HG03442 (cell line): Measurements from ENCODE around the gene IER5L.
"Not testable (repeated sequence)": the region's sequence is repeated elsewhere in the genome, so short reads cannot be mapped to it uniquely, and the experiment has no call there.

ENCODE experiments used
- ATAC-seq: cut with Tn5 transposase; IDR thresholded peaks from one replicate; pipeline ENCODE4 v1.9.1; 2021; ENCODE audit warnings: mild to moderate bottlenecking, moderate library complexity; ENCODE audit not compliant: unreplicated experiment

IER5L gene

DNA sequence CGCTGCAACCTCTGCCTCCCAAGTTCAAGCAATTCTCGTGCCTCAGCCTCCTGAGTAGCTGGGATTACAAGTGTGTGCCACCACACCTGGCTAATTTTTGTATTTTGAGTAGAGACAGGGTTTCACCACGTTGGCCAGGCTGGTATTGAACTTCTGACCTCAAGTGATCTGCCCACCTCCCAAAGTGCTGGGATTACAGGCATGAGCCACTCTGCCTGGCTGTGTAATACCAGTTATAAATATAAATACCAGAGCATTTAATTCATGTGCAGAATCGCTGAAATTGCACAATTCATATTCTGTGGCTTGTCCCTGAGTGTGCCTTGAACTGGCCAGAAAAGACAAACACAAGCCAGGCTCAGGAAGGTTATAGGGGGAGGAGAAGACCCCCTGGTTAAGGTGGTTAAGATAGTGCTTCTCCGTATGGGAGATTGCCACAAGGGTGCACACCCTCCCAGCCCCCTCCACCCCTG is 14.8 kb downstream of the IER5L start:
- ATAC-seq: not testable (repeated sequence)

DNA sequence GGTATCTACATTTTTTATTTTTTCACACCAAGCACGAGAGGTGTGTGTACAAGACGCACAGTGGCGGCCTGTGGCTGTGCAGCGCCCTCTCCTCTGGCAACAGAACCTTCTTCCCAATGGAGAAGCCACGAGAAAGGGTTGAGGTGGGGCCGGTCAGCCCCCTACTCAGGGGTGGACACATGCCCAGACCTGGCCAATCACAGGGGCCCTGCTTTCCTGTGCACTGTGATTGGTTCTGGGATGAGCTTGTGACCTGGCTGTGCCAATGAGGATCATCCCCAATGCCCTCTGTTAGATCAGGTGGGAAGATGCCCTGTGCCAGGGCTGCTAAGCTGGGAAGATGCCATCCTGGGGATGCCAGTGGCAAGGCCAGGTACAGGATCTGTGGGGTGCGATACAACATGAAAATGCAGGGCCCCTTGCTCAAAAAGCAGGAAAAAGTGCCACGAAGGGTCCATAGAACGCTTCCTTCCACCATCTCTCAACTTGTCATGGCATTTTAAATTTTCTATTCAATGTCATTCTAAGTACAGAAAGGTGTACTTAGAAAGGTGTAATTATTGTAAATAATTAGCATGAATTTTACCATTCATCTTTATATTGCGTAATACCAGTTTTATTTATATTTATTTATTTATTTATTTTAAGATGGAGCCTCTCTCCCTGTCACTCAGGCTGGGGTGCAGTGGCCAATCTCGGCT is 15.4 kb downstream of the IER5L start:
- no peak for ATAC-seq

DNA sequence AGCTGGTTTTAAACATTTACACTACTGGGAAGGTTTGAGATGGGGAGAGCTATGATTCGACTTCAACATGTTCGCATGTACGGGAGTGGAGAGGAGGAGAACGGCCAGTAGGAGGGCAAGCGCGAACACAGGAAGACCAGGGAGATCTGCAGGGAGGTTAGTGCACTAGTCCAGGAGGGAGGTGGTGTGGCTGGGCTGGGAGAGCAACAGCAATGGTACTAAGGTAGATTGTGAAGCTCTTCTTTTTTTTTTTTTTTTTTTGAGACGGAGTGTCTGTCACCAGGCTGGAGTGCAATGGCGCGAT is 16.6 kb downstream of the IER5L start:
- ATAC-seq: no peak

DNA sequence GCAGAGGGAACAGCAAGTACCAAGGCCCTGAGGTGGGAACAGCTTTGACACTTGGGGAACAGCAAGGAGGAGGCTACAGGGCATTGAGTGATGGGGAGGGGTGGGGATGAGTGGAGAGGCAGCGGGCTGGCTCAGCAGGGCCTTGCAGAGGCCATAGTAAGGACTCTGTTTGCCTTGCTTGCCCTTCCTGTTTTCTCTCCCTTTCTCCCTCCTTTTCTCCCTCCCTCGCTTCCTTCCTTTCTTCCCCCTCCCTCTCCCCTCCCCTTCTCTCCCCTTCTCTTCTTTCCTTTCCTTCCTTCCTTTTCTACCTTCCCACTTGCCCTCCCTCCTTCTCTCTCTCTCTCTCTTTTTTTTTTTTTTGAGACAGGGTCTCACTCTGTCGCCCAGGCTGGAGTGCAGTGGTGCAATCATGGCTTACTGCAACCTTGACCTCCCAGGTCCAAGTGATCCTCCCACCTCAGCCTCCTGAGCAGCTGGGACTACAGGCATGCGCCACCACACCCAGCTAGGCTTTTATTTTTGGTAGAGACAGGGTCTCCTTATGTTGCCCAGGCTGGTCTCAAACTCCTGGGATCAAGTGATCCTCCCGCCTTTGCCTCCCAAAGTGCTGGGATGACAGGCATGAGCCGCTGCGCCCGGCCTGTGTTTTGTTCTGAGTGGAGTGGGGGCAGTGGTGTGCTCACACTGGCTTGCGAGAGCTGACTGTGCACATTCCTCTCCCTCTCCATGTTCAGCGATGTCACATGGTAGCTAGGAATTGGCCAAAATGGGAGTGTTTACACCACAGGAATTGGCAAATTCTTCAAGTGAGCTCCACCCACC is 17.1 kb downstream of the IER5L start:
- ATAC-seq: no peak

DNA sequence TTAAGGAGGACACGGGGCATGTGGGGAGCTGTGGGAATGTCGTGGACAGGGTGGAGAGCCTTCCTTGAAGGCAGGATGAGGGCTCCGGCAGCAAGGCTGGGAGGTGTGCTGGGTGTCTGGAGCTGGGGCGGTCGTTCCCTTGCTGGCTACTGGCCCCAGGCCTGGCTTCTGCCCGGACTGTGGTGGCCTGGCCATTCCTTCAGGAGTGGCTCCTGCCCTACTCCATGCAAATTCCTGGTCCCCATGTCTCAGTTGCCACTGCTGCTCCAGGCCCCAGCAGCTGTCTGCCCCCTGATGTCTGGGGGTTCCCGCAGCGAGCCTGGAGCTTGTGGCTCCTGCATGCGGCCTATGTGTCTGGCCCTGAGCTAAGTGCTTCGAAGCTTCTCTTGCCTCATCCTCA is 21.9 kb downstream of the IER5L start:
- ATAC-seq: no peak

DNA sequence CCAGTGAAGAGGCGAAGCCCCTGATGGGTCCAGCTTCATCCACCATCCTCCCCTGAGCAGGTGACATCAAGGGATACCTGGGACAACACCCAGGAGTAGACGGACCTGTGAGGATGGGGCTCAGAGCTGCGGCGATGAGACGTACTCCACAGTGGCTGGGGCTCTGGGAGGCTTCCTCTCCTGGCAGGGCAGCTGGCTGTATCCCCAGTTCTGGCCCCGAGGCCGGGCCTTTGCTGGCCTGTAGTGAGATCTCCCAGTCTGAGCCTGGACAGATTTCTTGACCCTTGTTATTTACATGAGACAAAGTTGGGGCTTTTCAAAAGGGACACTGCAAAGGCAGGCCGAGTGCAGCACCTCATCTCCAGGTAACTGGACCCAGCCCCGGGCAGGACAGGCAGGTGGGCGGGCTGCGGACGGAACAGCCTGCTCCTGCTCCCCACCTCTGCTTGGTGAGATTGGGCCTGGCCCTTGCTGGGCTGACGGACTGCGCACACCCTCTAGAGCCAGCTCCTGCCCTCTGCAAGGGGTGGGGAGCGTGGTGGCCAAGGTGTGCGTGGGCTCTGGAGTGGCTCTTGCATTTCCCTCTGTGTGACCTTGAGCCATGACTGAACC is 23.1 kb downstream of the IER5L start:
- ATAC-seq: no peak

DNA sequence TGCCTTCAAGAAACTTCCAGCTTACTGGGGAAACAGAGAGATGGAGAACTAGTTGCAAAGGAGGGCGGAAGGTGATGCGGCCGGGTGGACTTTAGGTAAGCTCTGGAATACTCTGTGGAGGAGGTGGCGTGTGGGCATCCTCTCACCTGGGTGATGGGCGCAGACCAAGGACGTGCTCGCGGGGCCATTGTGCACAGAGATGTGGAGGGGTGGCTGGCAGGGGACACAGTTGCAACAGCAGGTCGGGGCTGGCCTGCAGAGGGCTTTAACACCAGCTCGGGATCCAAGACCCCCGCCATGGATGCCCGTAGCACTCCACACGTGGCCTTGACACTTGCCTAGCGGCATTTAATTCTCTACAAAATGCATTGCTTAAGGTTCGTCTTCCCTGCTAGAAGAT is 26.6 kb downstream of the IER5L start:
- no peak for ATAC-seq

DNA sequence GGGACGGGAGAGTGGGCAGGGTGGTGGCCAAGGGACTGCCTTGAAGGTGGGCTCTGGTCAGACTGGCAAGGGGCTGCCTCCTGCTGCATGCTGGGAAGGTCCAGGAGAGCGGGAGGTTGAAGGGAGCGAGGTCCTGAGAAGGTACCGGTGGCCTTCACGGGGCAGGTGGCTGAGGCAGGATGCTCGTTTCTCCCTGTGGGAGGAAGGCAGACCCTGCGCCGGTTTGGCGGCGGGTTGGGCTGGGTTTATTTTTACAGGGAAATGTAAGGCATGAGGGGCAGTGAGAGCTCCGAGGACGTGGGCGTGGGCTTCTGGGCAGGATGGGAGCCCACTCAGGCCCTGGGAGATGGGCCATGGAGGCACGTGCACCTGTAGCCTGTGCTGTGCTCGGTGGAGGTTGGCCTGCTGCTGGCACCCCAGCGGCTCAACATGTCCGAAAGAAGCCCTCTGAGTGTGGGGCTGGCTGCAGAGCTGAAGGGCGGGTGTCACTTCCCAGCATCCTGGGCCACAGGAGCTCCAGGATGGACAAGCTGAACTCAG is 27.3 kb downstream of the IER5L start:
- ATAC-seq: no peak

DNA sequence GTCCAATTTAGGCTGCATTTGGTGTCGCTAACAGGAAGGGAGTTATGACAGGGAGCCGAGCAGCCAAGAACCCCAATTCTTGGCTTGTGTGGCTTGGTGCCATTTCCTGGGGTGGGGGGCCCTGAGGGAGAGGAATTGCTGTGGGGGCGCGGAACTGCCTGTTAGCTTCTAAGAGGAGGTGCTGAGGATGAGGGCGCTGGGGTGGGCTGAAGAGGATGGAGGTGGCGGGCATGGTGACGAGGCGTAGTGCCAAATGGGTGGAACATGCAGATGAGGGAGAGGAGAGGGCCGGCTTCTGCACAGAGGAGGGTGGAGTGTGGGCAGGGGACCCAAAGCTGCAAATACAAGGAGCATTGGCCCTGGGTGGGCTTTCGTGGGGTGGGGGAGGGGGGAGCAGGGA is 27.9 kb downstream of the IER5L start:
- no peak for ATAC-seq

DNA sequence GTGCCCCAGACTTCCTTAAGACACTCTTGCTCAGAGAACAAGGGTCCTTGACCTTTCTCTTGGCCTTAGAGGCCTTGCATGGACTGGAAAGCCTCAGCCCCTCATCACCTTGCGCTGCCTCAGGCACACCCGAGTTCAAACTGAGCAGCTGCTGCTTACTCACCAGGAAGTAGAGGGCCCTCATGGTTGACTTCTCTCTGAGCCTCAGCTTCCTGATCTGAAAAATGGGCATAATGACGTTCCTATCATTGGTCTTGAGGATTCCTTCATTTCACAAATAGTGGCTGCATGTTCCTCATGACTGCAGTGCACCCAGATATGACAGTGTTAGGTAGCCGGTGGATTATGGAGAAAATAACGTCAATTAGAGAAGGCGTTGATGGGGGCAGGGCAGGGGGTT is 28.6 kb downstream of the IER5L start:
- ATAC-seq: no peak

DNA sequence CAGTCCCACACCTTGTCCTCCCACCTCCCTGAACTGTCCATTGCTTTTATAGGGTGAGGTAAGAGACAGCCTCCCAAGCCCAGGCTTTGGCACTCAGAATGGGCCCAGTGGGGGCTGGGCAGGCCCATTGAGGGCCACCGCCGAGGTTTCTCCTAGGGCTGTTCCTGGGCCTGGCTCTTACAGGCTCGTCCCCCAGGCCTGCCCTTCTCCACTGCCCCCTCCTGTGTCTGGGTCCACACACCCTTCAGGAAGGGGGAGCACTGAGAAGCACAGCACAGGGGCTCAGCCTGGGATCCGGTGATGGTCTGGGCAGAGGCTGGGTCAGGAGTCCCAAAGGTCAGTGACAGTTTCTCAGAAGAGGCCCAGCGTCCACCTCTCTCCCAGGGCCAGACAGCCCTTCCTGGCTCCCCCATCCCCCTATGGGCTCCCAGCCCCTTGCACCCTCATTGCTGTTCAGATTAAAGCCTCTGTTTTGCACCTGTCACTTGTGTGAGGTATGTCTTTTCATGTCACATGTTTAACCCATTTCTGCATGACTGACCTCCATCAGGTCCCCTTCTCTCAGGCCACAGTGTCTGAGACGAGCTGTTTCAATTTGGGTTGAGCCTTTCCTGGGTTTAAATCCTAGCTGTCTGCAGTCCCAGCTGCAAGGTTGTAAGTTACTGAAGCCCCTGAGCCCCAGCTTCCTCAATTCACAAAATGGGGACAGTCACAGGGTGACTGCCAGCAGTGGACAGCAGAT is 29.4 kb downstream of the IER5L start:
- no peak for ATAC-seq

DNA sequence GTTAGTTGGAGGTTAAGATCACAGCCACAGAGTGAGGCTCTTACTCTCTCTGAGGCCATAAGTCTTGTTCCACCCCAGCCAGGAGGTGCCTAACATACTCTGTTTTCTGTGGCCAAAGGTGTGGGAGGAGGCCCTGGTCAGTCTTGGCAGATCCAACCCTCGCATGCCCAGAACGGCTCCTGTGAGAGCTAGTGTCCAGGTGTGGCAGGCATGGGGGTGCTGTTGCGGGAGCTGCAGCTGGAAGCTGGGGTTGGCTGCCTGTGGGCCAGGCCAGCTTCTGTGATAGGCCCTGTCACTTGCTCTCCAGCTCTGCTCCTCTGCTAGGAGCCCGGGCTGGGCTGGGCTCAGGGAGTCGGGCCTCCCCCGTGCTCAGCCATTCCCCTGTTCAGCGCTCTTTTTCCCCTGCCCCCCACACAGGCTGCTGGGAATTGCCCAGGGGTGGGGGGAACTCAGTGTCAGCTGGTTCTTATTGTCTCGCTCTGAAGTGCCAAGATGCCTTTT is 31.6 kb downstream of the IER5L start:
- no peak for ATAC-seq

DNA sequence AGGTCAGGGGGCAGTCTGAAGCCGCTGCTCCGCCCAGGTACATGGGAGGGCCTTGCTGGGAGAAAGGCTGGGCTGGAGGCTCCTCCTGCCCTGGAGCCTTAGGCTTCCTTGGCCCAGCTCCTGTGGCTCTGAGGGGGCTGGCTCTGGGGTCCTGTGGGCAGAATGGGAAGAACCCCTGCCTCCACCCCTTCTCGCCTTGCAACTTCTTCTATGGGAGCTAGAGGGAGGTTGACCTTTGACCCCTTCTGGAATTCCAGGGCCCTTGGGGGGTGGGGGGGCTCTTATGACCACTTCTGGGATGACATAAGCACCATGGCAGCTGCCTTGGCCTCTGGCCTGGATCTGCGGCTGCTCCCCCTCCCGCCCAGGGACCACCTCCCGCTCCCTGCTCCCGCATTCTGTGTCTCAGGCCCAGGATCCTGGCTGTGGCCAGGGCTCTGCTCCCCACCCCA is 32.2 kb downstream of the IER5L start:
- ATAC-seq: no peak

DNA sequence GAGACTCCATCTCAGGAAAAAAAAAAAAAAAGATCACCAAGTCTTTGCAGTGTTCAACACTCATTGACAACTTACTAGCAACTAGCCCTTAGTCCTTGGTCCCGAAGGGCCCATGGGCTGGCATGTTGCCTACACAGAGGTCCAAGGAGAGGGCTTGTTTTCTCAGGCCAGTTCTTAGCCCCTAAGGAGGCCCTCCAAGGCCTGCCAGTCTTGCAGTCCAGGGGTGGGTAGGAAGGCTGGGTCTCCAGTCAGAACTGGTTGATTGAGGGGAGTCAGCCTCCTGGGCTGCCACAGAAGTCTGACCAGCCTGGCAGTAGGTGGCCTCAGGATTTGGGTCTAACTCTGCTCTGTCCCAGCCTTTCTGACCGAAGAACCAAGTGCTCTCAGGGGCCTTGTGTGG is 32.7 kb downstream of the IER5L start:
- ATAC-seq: no peak

DNA sequence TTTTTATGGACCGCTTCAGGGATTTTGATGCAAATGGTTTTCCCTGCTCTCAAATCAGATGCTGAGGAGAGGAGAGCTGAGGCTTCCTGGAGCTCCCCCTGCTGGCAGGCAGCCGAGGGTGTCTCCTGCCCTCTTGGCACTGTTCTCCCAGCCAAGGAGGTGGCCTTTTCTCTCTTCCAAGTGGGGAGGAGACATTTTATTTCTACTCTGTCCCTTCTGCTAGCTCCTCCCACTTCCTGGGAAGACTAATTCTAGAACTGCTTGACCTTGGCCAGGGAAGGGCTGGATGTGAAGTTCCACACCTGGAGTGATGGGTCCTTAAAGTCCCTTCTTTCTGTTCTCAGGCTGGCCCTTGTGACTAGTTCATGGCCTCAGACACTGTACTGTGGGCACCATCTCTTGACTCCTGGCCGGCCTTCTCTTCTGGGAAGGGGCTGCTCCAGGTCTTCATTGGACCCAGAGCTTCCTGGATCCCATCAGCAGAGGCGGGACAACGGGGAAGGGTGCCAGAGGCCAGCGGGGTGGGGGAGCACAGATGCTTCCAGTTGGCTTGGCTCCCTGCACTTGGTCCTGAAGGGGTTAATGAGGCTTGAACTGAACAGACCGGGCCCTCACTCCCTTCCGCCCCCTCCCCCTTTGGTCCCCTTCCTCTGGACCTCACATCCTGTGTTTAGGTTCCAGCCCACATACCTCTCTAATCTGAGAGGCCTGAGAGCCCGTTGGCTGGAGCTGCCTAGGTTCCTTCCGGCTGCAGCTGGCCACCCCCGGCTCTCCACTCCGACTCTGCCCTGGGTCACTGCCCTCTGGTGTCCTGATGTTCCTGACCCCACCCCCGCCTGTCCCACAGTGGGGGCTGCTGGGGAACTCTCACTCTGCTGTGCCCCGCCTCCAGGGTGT is 34.8 kb downstream of the IER5L start:
- no peak for ATAC-seq

DNA sequence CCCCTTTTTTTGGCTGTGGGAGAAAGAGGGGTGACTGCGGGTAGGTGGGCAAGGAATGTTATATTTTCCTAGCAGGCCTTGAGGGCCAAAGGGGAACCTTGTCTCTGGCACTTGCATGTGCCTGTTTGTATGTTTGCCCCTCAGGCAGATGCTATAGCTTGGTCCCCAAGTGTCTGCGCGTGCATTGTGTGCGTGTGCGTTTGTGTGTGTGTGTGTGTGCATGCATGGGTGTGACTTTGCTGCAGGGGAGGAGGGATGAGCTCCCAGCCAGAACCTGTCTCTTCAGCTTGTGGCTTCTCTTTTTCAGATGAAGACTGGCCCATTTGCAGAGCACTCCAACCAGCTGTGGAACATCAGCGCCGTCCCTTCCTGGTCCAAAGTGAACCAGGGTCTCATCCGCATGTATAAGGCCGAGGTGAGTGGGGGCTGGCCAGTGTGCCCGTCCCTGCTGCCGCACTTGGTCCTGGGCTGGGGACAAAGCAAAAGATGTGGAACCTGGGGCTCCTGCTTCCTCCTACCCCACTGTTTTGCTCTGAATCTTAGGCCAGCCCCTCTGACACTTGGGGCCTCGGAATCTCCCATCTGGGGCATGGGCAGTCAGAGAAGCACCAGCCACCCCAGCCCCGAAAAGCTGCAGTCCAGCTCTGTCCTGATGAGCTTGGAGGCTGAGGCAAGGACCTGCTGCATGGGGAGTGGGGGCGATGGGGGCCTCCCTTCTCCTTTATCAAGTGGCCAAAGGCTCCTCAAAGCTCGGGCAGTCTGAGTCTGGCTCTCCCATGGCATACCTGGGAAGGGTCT is 35.7 kb downstream of the IER5L start:
- ATAC-seq: no peak

DNA sequence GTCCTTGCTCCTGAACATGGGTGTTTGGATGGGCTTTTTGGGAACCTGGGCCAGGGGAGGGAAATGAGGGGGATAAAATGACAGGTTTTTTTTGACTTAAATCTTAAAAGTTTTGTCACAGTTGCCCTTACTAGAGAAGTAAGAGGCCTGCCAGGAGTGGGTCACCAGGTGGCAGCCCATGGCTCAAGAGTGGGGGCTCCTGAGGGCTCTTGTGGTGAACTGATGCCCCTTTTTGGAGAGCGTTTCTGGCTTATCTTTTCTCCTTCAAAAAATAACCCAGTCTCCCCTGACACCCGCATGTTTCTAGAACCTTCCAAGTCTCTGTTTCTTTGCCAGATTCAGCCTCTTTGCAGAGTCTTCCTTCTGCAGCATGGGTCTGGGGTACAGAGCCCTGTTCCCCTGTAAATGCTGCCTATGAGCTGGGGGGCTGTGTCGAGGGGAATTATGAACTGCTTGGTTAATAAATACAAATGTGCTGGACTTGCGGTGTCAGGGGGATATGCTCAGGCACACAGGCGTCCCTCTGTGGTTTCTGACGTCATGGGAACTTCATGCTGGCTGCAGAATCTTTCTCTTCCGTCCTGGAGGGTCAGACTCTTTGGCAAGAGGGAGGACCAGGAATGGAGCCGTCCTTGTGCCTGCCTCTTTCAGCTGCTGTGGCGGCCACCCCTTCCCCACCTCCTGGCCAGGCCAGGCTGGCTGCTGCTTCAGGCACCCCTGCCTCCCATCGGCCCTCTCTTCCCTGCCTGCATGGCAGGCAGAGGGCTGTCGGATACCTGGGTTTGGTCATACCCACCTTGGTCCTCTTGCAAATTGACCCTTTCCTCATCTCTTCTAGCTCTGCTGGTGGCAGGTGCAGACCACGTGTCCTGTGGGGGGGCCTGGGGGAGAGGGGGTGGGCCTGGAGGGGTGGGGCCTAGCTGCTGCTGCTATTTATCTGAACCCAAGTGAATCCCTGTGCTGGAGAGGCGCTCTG is 36.7 kb downstream of the IER5L start:
- no peak for ATAC-seq
